HEK293T (cell line): Measurements from ENCODE around the gene PI4K2A.

Experiments
- CTCF ChIA-PET: fragments of 350-600 bp; formaldehyde crosslinking; extraction: SDS; loops from one replicate; lab custom pipeline; 2021; ENCODE audit warnings: antibody characterized with exemption, inconsistent platforms; lab: Yijun Ruan, JAX
- POLR2A ChIA-PET: fragments of 350-600 bp; formaldehyde crosslinking; extraction: SDS; loops from one replicate; lab custom pipeline; 2020; ENCODE audit warnings: antibody characterized with exemption, inconsistent platforms; lab: Yijun Ruan, JAX
- DNase-seq: peaks from one replicate; pipeline ENCODE4 v3.0.0; 2012; ENCODE audit warnings: mixed read lengths; ENCODE audit errors: extremely low spot score
- ARNT ChIP-seq: fragments of 450-650 bp; IDR thresholded peaks from 2 replicates; pipeline ENCODE4 v1.6.1; 2017; ENCODE audit warnings: mild to moderate bottlenecking
- BHLHE40 ChIP-seq: fragments of 450-650 bp; IDR thresholded peaks from 2 replicates; pipeline ENCODE4 v1.6.1; 2016; ENCODE audit warnings: mild to moderate bottlenecking, moderate library complexity, borderline replicate concordance
- CTBP1 ChIP-seq: fragments of 450-650 bp; IDR thresholded peaks from 2 replicates; pipeline ENCODE4 v1.6.1; 2016; ENCODE audit warnings: borderline replicate concordance
- ELF4 ChIP-seq: fragments of 450-650 bp; IDR thresholded peaks from 2 replicates; pipeline ENCODE4 v1.6.1; 2017; ENCODE audit warnings: antibody characterized with exemption
- FOXA1 ChIP-seq: fragments of 450-650 bp; IDR thresholded peaks from 2 replicates; pipeline ENCODE4 v1.6.1; 2016; ENCODE audit warnings: mild to moderate bottlenecking
- FOXK2 ChIP-seq: fragments of 450-650 bp; IDR thresholded peaks from 2 replicates; pipeline ENCODE4 v1.6.1; 2016; ENCODE audit warnings: mild to moderate bottlenecking
- FOXM1 ChIP-seq: fragments of 450-650 bp; IDR thresholded peaks from 2 replicates; pipeline ENCODE4 v1.6.1; 2017; ENCODE audit warnings: mild to moderate bottlenecking, borderline replicate concordance
- HDGF ChIP-seq: fragments of 450-650 bp; IDR thresholded peaks from 2 replicates; pipeline ENCODE4 v1.6.1; 2017; ENCODE audit warnings: antibody characterized with exemption, borderline replicate concordance
- L3MBTL2 ChIP-seq: fragments of 450-650 bp; conservative IDR thresholded peaks from 2 replicates; pipeline ENCODE4 v1.6.1; 2016; ENCODE audit warnings: mild to moderate bottlenecking
- LEF1 ChIP-seq: fragments of 450-650 bp; IDR thresholded peaks from 2 replicates; pipeline ENCODE4 v1.6.1; 2017; ENCODE audit warnings: mild to moderate bottlenecking, borderline replicate concordance
- NFRKB ChIP-seq: fragments of 450-650 bp; IDR thresholded peaks from 2 replicates; pipeline ENCODE4 v1.6.1; 2016; ENCODE audit warnings: mild to moderate bottlenecking, moderate library complexity
- PKNOX1 ChIP-seq: fragments of 450-650 bp; IDR thresholded peaks from 2 replicates; pipeline ENCODE4 v1.6.1; 2016
- SP1 ChIP-seq: fragments of 450-650 bp; IDR thresholded peaks from 2 replicates; pipeline ENCODE4 v1.6.1; 2017
- SUZ12 ChIP-seq: fragments of 450-650 bp; IDR thresholded peaks from 2 replicates; pipeline ENCODE4 v1.6.1; 2016; ENCODE audit warnings: mild to moderate bottlenecking
- TARDBP ChIP-seq: fragments of 450-650 bp; IDR thresholded peaks from 2 replicates; pipeline ENCODE4 v1.6.1; 2016

PI4K2A gene

GRCh38 chr10:97713339-97713825 is 72.9 kb downstream of the PI4K2A start, which contains the start of gene MARVELD1:
TSS of gene MARVELD1 (plus strand) at chr10:97713730. CDS start at chr10:97713877, 147 bp downstream.
- peak; percentile 71 for DNase-seq
- TF ChIP-seq HDGF (0 out of 2 replicates have a peak, but pooled peaks have one; percentile 19), FOXM1 (no peak)
- CTCF ChIA-PET, result interaction anchor here (0.7 to 2.1 kb wide), 6 partner anchors 10 to 39 kb away, joined by 3 to 13 read pairs (median 4); no protein-coding TSS in a partner anchor
- POLR2A ChIA-PET, result interaction anchor here (0.7 to 4.2 kb wide), 12 partner anchors 9 to 62 kb away, joined by 3 to 63 read pairs (median 7); partner anchors contain the start of genes AVPI1 and ZFYVE27

GRCh38 chr10:97713826-97714400 is 73.4 kb downstream of the PI4K2A start:
- ChIA-PET CTCF (interaction anchor here (0.6 to 2.1 kb wide), 6 partner anchors 9 to 358 kb away, joined by 3 to 13 read pairs (median 4); no protein-coding TSS in a partner anchor), POLR2A (interaction anchor here (0.7 to 4.2 kb wide), 15 partner anchors 9 to 139 kb away, joined by 3 to 63 read pairs (median 5); partner anchors contain the start of genes AVPI1, PI4K2A and ZFYVE27)
- TF ChIP-seq ARNT (0 out of 2 replicates have a peak, but pooled peaks have one; percentile 14), HDGF (no peak), FOXM1 (peak; percentile 8; the same call in 1 of the 2 replicates), L3MBTL2 (peak; percentile 94)
- DNase-seq, result peak; percentile 78

- TF ChIP-seq BHLHE40, result no peak
- no peak for TF ChIP-seq FOXK2
- TF ChIP-seq LEF1, result no peak
- no peak for TF ChIP-seq ARNT
- TF ChIP-seq FOXA1, result no peak
- no peak for TF ChIP-seq FOXM1
- no peak for TF ChIP-seq CTBP1
- TF ChIP-seq NFRKB, result no peak
- TF ChIP-seq SUZ12, result no peak
- no peak for TF ChIP-seq SP1
- TF ChIP-seq TARDBP, result no peak
- no peak for TF ChIP-seq HDGF
- TF ChIP-seq ELF4, result no peak
- TF ChIP-seq L3MBTL2, result no peak
- no peak for TF ChIP-seq PKNOX1
- CTCF ChIA-PET, result interaction anchor here (0.6 to 2.1 kb wide), 4 partner anchors 9 to 359 kb away, joined by 3 to 13 read pairs (median 4); no protein-coding TSS in a partner anchor
- POLR2A ChIA-PET, result interaction anchor here (0.7 to 4.2 kb wide), 14 partner anchors 10 to 138 kb away, joined by 3 to 63 read pairs (median 6); partner anchors contain the start of genes AVPI1, PI4K2A and ZFYVE27
- DNase-seq, result peak; percentile 69
These were observed 74.2 kb downstream of the PI4K2A start for GRCh38 chr10:97714401-97715258.

- CTCF ChIA-PET, result interaction anchor here (2.1 kb wide), 1 partner anchor 13 kb away, joined by 13 read pairs; no protein-coding TSS in a partner anchor
- TF ChIP-seq NFRKB, result no peak
- TF ChIP-seq ARNT, result no peak
- no peak for TF ChIP-seq HDGF
- TF ChIP-seq TARDBP, result no peak
- TF ChIP-seq BHLHE40, result no peak
- TF ChIP-seq PKNOX1, result no peak
- TF ChIP-seq SP1, result no peak
- no peak for TF ChIP-seq FOXM1
- no peak for TF ChIP-seq ELF4
- no peak for TF ChIP-seq LEF1
- TF ChIP-seq CTBP1, result no peak
- no peak for DNase-seq
- POLR2A ChIA-PET, result interaction anchor here (0.9 to 4.2 kb wide), 7 partner anchors 10 to 31 kb away, joined by 3 to 63 read pairs (median 16); partner anchors contain the start of genes AVPI1 and ZFYVE27
These were observed 74.9 kb downstream of the PI4K2A start for GRCh38 chr10:97715259-97715874.

- no peak for TF ChIP-seq TARDBP
- TF ChIP-seq CTBP1, result no peak
- no peak for DNase-seq
- ChIA-PET POLR2A (interaction anchor here (0.8 to 1.9 kb wide), 3 partner anchors 14 to 31 kb away, joined by 3 to 6 read pairs (median 3); partner anchors contain the start of genes AVPI1 and ZFYVE27), CTCF (interaction anchor here (0.7 to 2.1 kb wide), 2 partner anchors 8 to 16 kb away, joined by 4 to 9 read pairs; no protein-coding TSS in a partner anchor)
These were observed 77.2 kb downstream of the PI4K2A start for GRCh38 chr10:97717627-97718026.
